OCI-LY7 (cell line): Measurements from ENCODE around the gene CEP192. TPM values are rescaled to one million over a fixed set of nuclear protein-coding genes. Genes with fewer than 3 reads are reported as not detected.

Experiments
- BruUV-seq: library from RNA; stranded (reverse); fragments of 400-500 nt; replicated peaks from 2 replicates; lab custom pipeline; 2021; lab: Mats Ljungman, UMichigan
- CTCF ChIA-PET: fragments of 300-600 bp; sonication (Branson Sonifier 250); formaldehyde crosslinking; loops from one replicate; lab custom pipeline; 2022; ENCODE audit warnings: antibody characterized with exemption; ENCODE audit not compliant: unreplicated experiment; lab: Charles Lee
- POLR2A ChIA-PET: fragments of 300-600 bp; sonication (Branson Sonifier 250); formaldehyde crosslinking; loops from one replicate; lab custom pipeline; 2022; ENCODE audit warnings: antibody characterized with exemption; lab: Charles Lee
- DNase-seq: peaks from one replicate; pipeline ENCODE4 v3.0.0-alpha.2; 2015; ENCODE audit warnings: low spot score
- H2AFZ ChIP-seq: fragments of 200-600 bp; sonication (generic), shearing (Covaris generic); 2 replicates; pipeline ENCODE4 v1.6.1; 2014; ENCODE audit warnings: mild to moderate bottlenecking, antibody characterized with exemption, low read length, moderate library complexity
- H3K27ac ChIP-seq: fragments of 200-600 bp; sonication (generic); 2 replicates; pipeline ENCODE4 v1.5.1; 2014; ENCODE audit warnings: mixed run types, low read depth, mild to moderate bottlenecking, moderate library complexity, low read length, inconsistent platforms; ENCODE audit not compliant: poor library complexity, severe bottlenecking
- H3K36me3 ChIP-seq: fragments of 200-600 bp; sonication (generic); 2 replicates; pipeline ENCODE4 v1.6.1; 2014; ENCODE audit warnings: mild to moderate bottlenecking, antibody characterized with exemption, low read length, moderate library complexity, mixed read lengths; ENCODE audit not compliant: insufficient read depth
- H3K4me1 ChIP-seq: fragments of 200-600 bp; sonication (generic); 2 replicates; pipeline ENCODE4 v1.5.1; 2014; ENCODE audit warnings: mild to moderate bottlenecking, low read length; ENCODE audit not compliant: insufficient read depth, poor library complexity, severe bottlenecking
- H3K4me2 ChIP-seq: fragments of 200-600 bp; sonication (generic); 2 replicates; pipeline ENCODE4 v1.6.1; 2014; ENCODE audit warnings: mild to moderate bottlenecking, low read length
- H3K4me3 ChIP-seq: fragments of 200-600 bp; sonication (generic); 2 replicates; pipeline ENCODE4 v1.5.1; 2014; ENCODE audit warnings: mild to moderate bottlenecking, low read depth, low read length; ENCODE audit not compliant: poor library complexity, severe bottlenecking
- H3K79me2 ChIP-seq: fragments of 200-600 bp; sonication (generic); 2 replicates; pipeline ENCODE4 v1.6.1; 2016; ENCODE audit warnings: low read depth, mild to moderate bottlenecking, low read length, moderate library complexity, mixed read lengths; ENCODE audit not compliant: insufficient read depth
- H3K9me2 ChIP-seq: fragments of 200-600 bp; sonication (generic); 2 replicates; pipeline ENCODE4 v1.6.1; 2016; ENCODE audit warnings: mild to moderate bottlenecking, low read length, mixed read lengths; ENCODE audit not compliant: insufficient read depth
- H3K9me3 ChIP-seq: fragments of 200-600 bp; sonication (generic); 2 replicates; pipeline ENCODE4 v1.6.1; 2014; ENCODE audit warnings: mild to moderate bottlenecking, mixed run types, low read length, mixed read lengths
- H4K20me1 ChIP-seq: fragments of 200-600 bp; sonication (generic); 2 replicates; pipeline ENCODE4 v1.6.1; 2014; ENCODE audit warnings: mild to moderate bottlenecking, antibody characterized with exemption, low read length, moderate library complexity, mixed read lengths; ENCODE audit not compliant: insufficient read depth
- CTCF ChIP-seq: fragments of 200-600 bp; sonication (generic); conservative IDR thresholded peaks from 2 replicates; pipeline ENCODE4 v1.5.1; 2014; ENCODE audit warnings: mild to moderate bottlenecking, antibody characterized with exemption, low read length, moderate library complexity, mixed read lengths
- EZH2phosphoT487 ChIP-seq: fragments of 200-600 bp; sonication (generic); IDR thresholded peaks from 2 replicates; pipeline ENCODE4 v1.6.1; 2018; ENCODE audit warnings: low read depth, borderline replicate concordance, mild to moderate bottlenecking, mixed run types, antibody characterized with exemption, low read length, moderate library complexity, mixed read lengths
- intact Hi-C: fragments of 100-400 bp; cut with micrococcal nuclease; formaldehyde crosslinking; loops from one replicate; pipeline ENCODE4 v1.10.0; 2022; ENCODE audit not compliant: unreplicated experiment
- total RNA-seq, 2 experiments: library from RNA; depleted of rRNA in 1 of 2; stranded (reverse); fragments of >200 nt in 1 of 2; shearing (Covaris generic) in 1 of 2; gene quantifications; 2 replicates each; pipeline ENCODE4 v1.2.3, GENCODE V29; 2014 to 2022

CEP192 gene
- total RNA-seq, 2 experiments from 2014 or later: 55.5 to 59.9 TPM

DNA sequence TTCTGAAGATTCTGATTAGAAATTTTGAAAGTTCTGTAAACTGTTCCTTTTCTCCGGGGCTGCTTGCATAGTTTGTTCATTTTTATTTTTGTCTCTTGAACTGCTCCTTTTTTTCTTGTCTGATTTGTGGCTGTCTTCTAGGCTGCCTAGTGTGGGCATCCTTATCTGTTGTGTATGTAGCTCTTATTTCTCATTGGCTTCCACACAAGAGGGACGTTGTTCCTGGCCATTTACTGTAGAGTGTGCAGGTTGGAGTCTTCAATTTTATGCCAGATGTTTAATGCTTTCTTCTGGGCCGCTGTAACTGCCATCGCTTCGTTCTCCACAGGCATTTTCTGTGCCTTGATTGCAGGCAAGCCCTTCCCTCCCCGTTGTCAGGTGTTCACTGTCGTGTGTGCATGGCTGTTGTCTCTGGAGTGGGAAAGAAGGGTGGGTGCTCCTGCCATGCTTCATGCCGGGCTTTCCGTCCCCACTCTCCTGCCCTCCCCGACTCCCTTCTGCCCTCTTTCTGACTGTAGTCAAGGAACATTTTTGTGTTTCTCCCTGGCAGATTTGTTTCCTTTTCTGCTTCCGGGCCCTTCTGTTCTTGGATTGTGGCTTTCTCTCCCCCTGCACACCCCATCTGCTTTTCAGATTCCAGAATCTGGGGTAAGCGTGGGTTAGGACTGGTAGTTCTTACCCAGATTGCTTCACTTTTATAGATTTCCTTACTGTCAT, 15.5 kb downstream of the CEP192 start:
- Histone ChIP-seq H3K27ac (no peak overlapping the region), H4K20me1 (peaks cover 7% of the 10 kb centered on the region), H3K9me2 (no peaks in the 10 kb centered on the region), H3K4me1 (no peaks in the 10 kb centered on the region), H3K4me2 (no peak overlapping the region), H3K79me2 (peaks cover 17% of the 10 kb centered on the region; the same call in 1 of the 2 replicates), H3K9me3 (no peaks in the 10 kb centered on the region), H2AFZ (no peak overlapping the region), H3K4me3 (no peak overlapping the region), H3K36me3 (peaks cover 98% of the 10 kb centered on the region)
- TF ChIP-seq CTCF (no peak), EZH2phosphoT487 (no peak)
- intact Hi-C loops: no loop called here
- POLR2A ChIA-PET: interaction anchor here (0.8 to 2.0 kb wide), 5 partner anchors 9 to 257 kb away, joined by 3 to 7 read pairs (median 3); partner anchors contain the start of gene CEP192
- no TSS peak for BruUV-seq
- DNase-seq: no peak
- CTCF ChIA-PET: no interaction called here

DNA sequence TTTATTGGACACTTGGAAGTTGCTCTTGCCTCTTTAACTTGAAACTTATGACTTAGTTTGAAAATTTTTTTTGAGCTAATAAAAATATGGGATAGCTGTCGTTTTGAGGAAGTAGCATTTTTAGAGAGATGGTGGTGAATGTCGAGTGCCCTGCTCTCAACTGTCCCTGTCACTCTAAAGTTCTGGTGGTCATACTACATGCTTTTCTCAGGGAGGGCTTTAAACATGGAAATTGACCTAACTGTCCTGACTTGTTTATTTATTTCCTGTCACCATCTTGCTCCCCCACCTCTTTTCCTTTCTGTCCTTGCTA, 16.0 kb downstream of the CEP192 start:
- Histone ChIP-seq H3K27ac (no peak overlapping the region), H4K20me1 (peaks cover 7% of the 10 kb centered on the region), H3K4me2 (no peak overlapping the region), H3K4me1 (no peaks in the 10 kb centered on the region), H3K4me3 (no peak overlapping the region), H2AFZ (no peak overlapping the region), H3K9me3 (no peaks in the 10 kb centered on the region), H3K36me3 (peaks cover 98% of the 10 kb centered on the region), H3K9me2 (no peaks in the 10 kb centered on the region), H3K79me2 (peaks cover 13% of the 10 kb centered on the region; the same call in 1 of the 2 replicates)
- TF ChIP-seq EZH2phosphoT487: no peak
- no peak for TF ChIP-seq CTCF
- no peak for DNase-seq
- POLR2A ChIA-PET: interaction anchor here (1.0 to 2.0 kb wide), 3 partner anchors 9 to 257 kb away, joined by 3 to 7 read pairs (median 3); no protein-coding TSS in a partner anchor
- intact Hi-C loops: no loop called here
- CTCF ChIA-PET: no interaction called here
- no TSS peak for BruUV-seq

- CTCF ChIA-PET: no interaction called here
- DNase-seq: no peak
- H2AFZ ChIP-seq: no peak overlapping the region
- H4K20me1 ChIP-seq: no peaks in the 10 kb centered on the region; the same call in 1 of the 2 replicates
- no peaks in the 10 kb centered on the region for H3K79me2 ChIP-seq
- POLR2A ChIA-PET: interaction anchor here (1.8 kb wide), 1 partner anchor 21 kb away, joined by 7 read pairs; the partner anchor contains the start of gene CEP192
- TF ChIP-seq EZH2phosphoT487 (no peak), CTCF (no peak)
- no peaks in the 10 kb centered on the region for H3K4me1 ChIP-seq
- peaks cover 99% of the 10 kb centered on the region for H3K36me3 ChIP-seq
- no peaks in the 10 kb centered on the region for H3K9me3 ChIP-seq
- H3K4me3 ChIP-seq: no peak overlapping the region
- no peaks in the 10 kb centered on the region for H3K9me2 ChIP-seq
- H3K27ac ChIP-seq: no peak overlapping the region
- no TSS peak for BruUV-seq
- intact Hi-C loops: no loop called here
- H3K4me2 ChIP-seq: no peak overlapping the region
These were observed 20.6 kb downstream of the CEP192 start for GRCh38 chr18:13011719-13012118.
